UCSD-AML1 (cell line): Measurements from ENCODE around the gene MYO1B.

Experiments
- DNase-seq: peaks from one replicate; lab custom pipeline; 2025; ENCODE audit not compliant: unreplicated experiment; lab: John Stamatoyannopoulos, UW

MYO1B gene

DNA sequence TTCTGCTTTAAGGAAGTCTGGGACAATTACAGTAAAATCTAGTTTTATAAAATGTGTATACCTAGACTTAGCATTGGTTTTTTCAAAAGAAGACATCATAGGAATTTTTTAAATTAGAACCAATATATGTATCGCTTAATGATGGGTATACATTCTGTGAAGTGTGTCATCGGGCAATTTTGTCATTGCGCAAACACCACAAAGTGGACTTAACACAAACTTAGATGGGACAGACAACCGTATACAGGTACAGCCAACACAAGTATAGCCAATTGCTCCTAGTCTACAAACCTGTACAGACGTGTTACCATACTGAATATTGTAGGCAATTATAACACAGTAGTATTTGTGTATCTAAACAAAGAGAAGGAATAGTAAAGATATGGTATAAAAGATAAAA is 12.7 kb downstream of the MYO1B start:
- DNase-seq: no peak

DNA sequence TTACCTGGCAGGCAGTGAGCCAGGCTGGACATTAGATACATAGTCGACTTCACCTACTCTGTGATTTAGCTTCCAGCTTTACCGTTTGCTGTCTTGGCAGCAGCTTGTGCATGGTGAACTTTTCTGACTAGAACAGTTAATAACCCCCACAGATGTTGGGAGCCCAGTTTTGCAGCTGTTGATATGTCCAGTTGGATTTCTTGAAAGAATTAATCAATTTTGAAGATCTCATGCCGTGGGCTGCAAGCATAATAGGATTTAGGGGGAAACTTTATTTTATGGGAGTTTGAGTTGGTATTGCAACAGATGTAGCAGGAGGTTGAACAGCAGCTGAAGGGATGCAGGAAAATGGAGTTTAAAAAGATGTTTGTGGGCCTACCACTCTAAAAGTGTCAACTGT is 13.8 kb downstream of the MYO1B start:
- no peak for DNase-seq

DNA sequence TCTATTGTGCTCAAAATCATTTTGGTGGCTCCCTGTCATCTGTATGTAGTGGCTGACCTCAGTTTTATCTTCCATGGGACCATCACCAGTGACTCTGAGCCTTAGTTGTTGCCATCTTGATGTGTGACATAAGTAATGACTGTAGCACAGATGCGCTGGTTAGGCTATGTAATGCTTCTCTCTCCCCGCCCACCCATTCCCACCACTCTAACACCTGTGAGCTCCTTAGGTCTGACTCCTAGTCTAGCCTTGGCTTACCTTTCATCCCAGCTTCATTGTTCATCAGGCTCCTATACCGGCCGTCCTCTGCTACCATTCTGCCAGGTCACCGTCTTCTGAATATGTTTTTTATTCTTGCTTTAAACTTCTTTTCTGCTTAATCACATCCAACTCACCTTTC is 17.2 kb downstream of the MYO1B start:
- no peak for DNase-seq

DNA sequence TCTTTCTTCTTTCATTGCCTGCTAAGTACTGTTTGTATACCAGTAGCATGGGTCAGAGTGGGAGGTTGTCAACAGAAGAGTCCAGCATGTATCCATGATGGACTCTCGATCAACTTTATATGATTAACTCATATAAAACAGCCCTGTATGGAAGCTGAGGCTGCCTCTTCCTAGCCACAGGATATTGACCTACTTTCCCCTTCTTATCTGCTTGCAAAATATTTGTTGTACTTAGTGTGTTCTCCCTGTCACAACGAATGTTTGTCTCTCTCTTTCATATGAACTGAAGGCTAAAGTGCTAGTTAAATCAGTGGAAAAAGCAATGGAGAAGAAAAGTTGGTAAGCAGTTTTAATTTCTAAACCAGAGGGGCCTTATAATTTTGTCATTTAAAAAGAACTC is 17.8 kb downstream of the MYO1B start:
- no peak for DNase-seq

DNA sequence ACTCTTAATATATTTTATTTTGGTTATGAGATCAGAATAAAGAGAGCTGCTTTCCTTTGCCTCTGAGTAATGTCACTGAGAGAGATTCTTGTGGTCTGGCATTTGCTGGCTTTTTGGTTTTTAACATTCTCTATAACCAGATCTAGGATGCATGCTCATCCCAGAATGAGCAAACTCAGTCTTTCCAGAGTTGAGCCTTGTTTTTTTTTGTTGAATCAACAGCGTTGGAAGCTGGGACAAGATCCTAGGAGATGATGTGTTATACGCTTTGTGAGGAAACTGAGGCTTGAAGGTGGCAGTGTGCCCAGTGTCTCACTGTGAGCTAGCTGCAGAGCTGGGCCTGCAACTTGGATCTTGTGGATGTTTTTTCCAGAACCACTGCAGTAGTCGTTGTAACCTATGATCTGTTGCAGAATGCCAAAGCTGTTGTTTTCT is 19.5 kb downstream of the MYO1B start:
- DNase-seq: no peak

DNA sequence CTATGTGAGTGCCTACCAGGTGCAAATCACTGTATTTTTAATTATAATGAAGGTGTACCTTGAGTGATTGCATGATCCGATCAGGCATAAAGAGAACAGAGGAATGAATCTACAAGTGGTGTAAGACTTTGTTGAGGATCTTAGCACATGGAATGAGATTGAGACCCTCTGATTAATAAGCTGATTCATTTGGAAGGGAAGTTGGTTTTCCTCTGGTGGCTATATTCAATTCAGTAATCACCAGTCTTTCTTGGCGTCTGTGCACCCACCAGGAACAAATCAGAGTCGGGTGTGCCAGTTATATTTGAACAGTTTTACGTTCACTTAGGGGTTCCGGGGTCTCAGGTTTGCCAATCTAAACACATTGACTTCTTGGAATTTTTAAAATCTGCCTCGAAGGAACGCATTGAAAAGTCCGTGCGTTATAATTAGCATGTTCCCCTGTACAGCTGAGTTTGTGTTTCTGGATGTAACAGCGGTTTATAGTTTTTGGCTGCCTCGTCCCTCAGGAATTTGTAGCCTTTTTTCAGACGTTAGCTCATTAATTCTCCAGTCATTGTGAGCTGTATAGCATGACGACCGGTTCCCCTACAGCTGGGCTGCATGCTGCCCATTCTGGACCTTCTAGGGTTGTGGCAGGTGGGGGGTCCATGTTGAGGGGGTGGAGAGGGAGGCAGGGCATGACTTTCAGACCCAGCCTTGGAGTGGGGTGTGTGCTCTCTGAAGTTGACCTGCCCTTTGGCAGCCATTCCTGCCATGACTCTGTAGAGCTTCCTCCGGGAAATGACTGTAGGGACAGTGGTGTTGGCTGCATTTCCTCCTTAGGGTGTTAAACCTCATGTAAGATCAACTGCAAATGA is 20.3 kb downstream of the MYO1B start:
- DNase-seq: no peak

DNA sequence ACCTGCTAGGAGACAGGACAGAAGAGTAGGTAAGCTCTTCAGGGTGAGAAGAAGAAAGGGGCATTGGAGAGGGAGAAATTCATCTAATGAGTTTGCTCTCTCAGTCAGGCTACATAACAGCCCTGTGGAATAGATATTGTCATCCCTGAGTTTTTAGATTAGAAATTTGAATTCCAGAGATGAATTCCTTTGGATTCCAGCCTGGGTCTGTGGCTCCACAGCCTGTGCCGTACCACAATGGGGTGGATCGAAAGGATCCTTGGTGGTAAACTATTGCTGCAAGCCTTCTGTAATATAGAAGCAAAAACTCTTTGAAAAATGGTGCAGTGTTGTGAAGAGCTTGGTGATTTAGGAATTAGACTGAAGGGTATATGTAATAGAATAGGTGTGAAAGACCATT is 21.0 kb downstream of the MYO1B start:
- DNase-seq: no peak

DNA sequence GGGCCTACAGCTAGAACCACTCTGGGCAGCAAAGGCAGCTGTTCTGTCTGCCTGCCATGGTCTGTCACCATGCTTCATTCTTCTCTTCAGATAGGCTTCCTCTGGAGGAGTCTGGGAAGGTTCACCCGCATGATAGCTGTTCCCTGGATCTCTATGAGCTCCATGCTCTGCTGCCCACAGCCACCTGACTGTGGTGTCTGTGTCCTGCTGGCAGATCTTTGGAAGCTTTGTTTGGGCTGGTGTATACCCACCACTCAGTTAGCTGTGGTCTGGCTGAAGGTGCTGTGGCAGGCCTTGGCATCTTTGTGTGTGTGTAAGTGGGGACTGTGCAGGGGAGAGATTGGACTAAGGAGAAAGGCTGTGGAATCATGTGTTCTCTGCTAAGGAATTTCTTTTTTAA is 23.4 kb downstream of the MYO1B start:
- no peak for DNase-seq

DNA sequence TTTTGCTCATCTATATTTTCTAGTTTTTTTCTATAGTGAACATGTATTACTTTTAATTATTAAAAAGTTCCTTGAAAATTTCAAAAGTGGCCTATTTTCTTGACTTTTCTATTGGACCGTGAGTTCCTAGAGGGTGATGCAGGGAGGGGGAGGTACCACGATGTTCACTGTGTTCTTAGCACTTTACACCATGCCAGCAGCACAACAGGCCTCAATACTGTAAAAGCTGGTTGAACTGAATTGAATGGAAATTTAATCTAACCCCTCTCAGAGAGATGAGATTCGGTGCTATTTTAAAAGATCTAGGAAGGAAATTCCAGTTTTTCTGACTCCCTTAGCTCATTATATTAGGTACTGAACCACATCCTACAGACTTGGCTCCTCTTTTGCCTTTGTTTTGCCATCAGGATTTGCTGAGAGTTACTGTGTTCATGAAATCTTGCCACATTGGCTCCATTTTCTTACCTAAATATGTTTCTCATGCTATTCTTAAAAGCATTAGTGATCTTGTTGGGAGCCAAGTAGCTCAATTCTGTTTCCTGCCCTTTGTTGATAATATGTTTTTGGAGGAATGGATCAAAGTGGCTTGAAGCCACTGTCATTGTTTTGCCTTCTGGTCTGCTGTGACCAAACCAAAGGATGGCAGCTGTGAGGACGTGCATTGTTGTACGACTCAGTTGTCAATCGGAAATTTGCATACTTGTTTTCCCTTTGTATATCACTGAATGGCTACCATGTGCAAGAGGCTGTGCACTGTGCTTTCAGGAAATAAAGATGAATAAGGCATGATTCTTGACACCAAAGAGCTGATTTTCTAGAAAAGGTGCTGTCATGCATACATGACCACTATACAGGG is 25.3 kb downstream of the MYO1B start:
- DNase-seq: no peak

DNA sequence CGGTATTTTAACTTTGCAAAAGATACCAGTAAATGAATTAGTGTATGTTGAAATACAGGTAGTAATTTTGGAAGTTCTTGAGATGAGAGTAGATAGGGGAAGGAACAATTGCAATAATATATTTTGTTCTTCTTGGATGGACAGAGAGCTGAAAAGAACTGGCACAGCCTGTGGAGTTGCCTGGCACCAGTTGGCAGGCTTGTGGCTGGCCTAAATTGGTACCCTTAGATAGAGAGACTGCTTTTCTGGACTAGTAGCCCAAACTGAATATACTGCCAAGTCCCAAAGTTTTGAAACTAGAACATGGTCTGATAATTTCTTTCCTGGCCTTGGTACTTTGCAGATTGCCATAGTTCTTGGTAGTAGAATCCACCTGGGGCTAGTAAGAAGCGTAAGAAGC is 26.9 kb downstream of the MYO1B start:
- DNase-seq: no peak

DNA sequence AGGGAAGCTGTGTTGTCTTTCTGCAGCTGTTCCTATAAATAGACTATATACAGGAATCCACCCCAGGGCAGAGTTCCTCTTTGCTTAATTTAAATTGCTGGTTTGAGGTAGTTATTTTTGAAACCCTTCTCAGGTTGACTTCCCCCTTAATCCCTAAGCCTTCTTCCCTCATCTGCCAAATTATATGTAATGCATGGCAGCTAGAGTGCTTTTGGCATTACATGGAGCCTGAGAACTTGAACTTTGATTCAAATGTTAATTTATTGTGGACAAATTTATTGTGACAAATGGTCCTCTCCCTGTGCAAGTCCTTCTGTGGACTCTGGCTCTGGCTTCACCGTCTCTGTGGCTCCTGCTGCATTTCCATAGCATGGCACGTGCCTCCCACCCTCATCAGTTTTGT is 29.2 kb downstream of the MYO1B start:
- no peak for DNase-seq

DNA sequence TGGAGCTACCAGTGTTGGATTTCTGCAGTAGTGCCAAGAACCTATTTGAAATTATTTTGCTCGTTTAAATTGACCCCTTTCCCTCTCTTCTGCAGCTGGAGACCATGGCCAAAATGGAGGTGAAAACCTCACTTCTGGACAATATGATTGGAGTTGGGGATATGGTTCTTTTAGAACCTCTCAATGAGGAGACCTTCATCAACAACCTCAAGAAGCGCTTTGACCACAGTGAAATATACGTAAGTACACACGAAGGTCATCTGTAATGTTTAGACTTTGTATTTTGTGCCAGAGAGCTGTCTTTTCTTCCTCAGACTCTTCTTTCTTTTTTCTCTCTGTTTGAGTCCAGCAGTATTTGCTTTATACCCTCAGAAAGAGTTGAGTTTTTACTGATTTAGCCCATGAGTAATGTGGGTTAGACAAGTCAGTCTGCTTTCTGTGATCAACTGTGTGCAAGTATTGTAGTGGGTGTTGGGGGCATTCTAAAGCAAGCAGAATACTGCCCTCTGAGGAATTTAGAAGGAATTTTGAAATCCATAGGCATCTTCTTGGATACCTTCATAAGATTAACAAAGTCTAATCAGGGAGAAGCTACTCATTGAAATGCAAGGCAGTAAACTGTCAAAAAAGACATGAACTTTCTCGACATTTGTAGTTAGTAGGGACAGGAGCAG is 31.7 kb downstream of the MYO1B start:
- DNase-seq: no peak

DNA sequence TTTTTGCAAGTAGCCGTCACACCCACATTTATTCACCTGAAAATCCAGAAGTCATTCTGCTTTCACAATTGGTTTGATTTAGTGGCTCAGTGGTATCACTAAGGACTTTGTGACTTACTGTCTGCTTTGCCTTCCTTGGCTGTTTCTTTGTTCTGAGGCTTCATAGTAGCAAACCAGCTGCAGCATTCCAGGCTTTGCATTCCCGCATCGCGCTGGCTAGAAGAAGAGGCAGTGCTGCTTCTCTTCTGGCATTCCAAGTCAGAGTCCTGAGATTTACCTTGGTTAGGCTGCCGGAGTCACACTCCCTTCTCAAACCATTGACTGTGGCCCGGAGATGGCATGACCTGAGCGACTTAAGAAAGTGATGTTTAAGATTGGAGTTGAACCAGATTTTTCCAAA is 35.1 kb downstream of the MYO1B start:
- no peak for DNase-seq

DNA sequence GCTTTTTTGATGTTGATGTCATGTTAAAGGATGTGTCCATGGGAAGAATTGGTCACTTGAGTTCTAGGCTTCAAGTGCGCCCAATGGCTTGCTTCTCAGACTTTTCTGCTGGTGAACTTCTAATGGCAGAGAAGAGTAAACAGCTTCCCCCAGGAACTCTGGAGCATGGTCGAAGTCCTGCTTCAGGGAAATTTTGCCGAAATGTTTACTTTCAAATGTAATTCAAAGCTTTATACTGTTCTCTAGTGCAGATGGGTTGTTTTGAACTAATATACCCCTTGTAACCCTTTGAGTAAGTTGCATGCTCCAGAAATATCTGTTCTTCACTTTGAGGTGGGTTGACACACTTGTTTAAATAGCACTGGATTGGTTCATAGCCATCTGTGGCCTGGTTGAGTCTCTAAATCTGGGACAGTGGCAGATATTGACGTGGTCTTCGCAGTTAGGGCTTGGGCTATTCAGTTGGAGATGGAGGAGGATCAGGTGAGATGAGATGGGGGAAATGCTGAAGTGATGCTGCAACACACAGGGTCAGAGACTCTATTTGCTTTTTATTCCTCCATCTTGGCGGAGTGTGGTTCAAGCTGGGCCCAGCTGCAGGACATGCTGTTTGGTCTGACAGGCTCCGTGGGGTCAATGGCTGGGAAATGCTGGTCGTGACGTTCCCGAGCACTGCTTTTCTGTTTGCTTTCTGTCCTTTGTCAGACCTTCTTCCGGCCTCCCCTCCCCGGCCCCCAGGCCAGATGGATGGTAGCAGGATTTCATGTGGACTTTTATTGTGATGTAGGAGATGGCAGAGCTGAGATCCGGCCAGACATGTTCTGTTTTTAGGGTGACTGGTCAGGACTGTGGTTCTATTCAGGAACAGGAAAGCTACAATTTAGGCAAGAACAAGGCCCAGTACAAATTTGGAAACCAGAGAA is 35.9 kb downstream of the MYO1B start:
- no peak for DNase-seq

DNA sequence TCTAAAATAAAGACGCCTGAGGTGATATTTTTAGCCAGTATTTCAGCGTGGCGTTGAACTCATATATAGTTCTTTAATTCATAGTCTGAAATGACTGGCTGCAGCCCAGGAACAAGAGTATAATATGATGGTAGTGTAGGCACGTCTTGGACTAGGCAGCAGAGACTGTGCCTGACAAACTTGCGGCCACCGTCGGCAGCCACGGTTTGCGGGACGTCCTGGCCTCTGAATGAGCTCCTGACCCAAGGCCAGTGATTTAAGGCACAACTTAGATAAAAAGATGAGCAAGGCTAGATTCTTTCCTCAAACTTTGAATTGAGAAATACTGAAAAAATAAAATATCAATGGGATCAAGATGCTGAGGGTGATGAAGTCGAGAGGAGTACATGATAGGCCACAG is 40.0 kb downstream of the MYO1B start:
- DNase-seq: no peak

DNA sequence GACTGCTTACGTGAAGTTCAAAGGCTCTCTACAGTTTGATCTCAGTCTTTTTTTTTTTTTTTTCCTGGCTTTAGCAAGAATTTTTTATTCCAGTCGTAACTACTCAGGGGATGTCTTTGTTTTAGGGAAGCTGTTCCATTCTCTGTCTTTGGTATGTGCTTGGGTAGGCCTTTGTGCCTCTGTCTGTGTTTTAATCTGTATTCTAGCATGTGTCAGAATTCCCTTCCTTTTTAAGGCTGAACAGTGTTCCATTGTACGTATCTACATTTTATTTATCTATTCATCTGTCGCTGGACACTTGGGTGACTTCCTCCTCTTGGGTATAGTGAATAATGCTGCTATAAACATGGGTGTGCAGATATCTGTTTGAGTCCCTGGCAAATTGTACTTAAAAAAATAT is 42.6 kb downstream of the MYO1B start:
- DNase-seq: no peak

DNA sequence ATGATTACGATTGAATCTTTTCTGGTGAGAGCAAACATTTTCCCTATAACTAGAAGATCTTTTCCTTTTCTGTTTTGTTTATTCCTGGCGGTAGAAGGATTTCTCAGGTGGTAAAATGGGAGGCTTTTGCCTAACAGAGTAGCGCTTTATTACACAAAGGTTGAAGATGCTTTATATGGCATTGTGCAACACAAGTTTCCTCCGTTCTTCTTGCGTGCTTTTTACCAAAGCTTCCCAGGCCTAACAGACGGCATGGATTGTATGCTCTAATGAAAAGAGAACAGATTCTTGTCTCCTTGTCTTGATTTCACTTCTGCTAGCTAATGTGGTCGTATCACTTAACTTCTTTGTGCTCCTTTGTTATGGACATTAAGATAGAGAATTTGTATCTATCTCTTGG is 43.8 kb downstream of the MYO1B start:
- DNase-seq: no peak

DNA sequence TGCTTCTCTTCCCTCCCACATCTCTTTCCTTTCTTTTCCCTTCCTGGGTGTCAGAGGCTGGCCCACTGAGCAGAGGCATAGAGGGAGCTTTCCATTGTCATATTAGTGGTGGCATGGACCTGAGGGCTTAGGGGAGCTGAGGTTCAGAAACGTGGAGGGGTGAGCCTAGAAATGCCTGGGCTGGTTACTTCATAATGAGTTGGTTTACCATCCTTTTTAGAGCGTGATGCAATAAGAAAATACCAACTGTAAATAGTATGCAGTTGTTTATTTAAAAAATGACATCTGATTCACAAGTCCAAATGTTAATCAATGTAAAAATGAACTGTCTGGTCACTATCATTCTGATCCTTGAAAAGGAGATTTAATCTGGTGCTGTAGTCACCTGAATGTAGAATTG is 46.3 kb downstream of the MYO1B start:
- DNase-seq: no peak

DNA sequence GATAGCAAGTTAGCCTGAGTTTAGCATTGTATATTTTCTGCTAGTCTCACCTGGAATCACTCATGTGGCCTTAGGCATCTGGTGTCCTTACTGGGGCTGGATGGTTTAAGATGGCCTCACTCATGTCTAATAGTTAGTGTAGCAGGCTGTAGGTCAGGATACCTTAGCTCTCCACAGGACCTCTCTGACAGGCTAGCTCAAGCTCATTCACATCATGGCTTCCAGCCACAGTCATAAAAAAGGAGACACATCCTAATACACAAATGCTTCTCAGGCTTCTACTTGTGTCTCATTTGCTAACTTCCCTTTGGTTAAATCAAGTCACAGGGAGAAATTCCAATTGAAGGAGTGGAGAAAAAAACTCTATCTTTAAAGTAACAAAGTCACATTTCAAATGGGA is 47.7 kb downstream of the MYO1B start:
- DNase-seq: no peak

DNA sequence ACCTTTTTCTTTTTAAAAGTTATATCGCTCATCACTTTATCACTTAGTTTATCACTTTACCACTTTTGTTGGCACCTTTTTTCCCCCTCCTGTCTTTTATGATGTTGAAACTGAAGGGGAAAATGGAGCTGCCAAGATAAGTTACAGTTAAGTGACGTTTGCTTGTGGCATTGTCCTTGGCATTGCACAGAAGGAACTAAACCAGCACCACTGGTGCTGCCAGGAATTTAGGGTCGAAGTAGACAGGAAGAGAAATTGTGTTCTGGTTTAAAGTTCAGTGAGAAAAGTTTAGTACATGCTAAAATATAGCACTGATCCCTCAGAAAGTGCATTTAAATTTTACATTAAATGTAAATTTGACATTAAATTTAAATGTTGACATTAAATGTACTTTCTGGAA is 49.9 kb downstream of the MYO1B start:
- no peak for DNase-seq
